ES-I3 (cell line): Measurements from ENCODE around the gene ITGB7.

Source experiments
- H3K36me3 ChIP-seq: 2 replicates; pipeline ENCODE4 v1.6.1; 2013; ENCODE audit warnings: mild to moderate bottlenecking, low read length, control low read depth, moderate library complexity; ENCODE audit not compliant: insufficient read depth
- H3K4me1 ChIP-seq: 2 replicates; pipeline ENCODE4 v1.6.1; 2013; ENCODE audit warnings: mild to moderate bottlenecking, control low read depth, low read length; ENCODE audit not compliant: insufficient read depth
- H3K9ac ChIP-seq: 2 replicates; pipeline ENCODE4 v1.6.1; 2013; ENCODE audit warnings: low read depth, mild to moderate bottlenecking, low read length, moderate library complexity
- H3K9me3 ChIP-seq: 2 replicates; pipeline ENCODE4 v1.6.1; 2013; ENCODE audit warnings: mild to moderate bottlenecking, low read length, moderate library complexity; ENCODE audit not compliant: control insufficient read depth, insufficient read depth

The ITGB7 gene

DNA sequence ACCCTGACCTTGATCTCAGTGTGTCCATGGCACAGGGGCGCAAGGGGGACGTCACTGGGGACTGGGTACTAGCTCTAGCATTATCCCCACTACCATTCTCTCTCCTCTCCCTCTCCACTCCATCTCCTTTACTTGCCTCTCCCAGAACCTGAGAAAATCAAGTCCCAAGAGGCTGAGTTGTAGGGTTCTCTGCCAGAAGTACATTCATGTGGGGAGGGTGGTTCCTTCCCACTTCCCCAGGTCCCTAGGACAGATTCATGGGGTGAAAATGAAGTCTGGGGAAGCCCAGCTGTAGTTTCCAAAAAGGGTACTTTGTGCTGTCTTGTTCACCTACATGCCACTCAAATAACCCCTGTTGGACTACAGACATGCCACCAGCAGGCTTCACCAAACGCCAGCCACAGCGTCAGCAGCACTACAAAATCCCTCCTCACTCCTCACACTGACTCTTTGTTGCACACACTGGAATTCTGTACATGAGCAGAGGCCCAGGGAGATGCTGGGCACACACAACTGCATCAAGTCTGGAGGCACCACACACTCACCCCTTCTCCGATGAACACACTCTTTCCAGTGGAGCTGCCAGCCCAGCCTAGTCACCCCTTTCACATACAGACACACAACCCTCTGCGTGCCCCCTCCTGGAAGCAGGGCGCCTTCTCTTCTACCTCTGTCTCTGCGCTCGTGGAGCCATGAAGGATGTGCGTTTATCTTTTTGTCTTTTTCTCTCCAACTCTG is 18.0 kb upstream of the ITGB7 start:
- Histone ChIP-seq H3K9me3 (no peaks in the 10 kb centered on the region), H3K36me3 (no peaks in the 10 kb centered on the region), H3K4me1 (peaks cover 34% of the 10 kb centered on the region), H3K9ac (no peak overlapping the region)

- H3K36me3 ChIP-seq = no peaks in the 10 kb centered on the region
- H3K9me3 ChIP-seq = no peaks in the 10 kb centered on the region
- H3K4me1 ChIP-seq = peaks cover 34% of the 10 kb centered on the region
- no peak overlapping the region for H3K9ac ChIP-seq
These were observed 17.2 kb upstream of the ITGB7 start for GRCh38 chr12:53224061-53224896.

DNA sequence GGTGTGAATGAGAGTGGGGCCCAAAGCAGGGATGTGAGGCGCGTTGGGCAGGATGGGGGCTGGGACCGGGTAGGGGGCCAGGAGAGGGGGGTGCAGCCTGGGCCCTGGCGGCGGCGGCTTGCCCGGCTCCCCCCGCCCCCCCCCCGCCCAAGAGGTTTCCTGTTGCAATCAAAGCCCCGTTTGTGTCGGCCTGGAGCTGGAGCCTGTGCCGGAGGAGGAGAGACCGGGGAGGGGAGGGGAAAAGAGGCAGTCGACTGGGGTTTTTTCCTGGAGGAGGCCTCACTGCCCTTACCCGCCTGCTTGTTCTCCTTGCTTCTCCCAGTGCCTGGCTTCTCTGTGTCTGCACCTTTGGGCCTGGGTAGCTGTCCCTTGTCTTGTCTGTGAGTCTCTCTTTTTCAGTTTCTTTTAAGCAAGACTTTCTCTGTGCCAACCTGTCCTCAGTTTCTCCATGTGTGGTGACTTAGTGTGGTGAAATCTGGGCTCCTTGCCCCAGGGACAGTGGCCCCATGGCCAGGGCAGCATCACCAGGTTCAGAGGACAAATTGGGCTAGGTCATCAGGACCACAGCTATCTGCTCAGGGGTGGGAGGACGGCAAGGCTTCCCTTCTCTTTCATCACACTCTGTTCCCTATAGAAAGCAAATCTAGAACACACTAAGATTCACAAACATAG is 16.5 kb upstream of the ITGB7 start:
- Histone ChIP-seq H3K9ac (peak overlapping the region; percentile 29; the same call in 1 of the 2 replicates), H3K9me3 (no peaks in the 10 kb centered on the region), H3K4me1 (peaks cover 34% of the 10 kb centered on the region)

DNA sequence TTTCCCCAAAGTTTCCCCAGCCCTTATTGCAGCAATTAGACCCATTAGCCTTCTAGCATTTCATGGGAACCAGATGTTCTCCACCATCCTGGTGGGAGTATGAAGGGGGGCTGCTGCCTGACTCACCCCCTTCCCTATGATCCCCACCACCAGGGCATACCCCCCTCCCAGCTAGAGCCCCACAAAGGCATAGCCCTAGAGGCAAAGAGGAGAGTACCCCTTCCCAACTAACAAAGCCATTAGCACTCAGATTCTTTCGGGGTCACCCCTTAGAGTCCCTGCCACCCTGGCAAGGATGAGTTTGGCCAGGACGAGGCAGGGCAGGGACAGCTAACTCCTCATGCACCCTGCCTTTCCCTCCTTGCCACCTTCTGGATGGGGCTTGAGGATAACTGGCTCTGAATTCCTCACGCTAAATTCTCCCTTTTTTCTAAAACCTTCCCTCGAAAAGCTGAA is 15.8 kb upstream of the ITGB7 start:
- H3K36me3 ChIP-seq = no peaks in the 10 kb centered on the region
- no peak overlapping the region; the same call in 1 of the 2 replicates for H3K9ac ChIP-seq
- no peaks in the 10 kb centered on the region for H3K9me3 ChIP-seq
- H3K4me1 ChIP-seq = peaks cover 41% of the 10 kb centered on the region

More for the DNA sequence above, 16.5 kb upstream of the ITGB7 start:
- H3K36me3 ChIP-seq = no peaks in the 10 kb centered on the region

DNA sequence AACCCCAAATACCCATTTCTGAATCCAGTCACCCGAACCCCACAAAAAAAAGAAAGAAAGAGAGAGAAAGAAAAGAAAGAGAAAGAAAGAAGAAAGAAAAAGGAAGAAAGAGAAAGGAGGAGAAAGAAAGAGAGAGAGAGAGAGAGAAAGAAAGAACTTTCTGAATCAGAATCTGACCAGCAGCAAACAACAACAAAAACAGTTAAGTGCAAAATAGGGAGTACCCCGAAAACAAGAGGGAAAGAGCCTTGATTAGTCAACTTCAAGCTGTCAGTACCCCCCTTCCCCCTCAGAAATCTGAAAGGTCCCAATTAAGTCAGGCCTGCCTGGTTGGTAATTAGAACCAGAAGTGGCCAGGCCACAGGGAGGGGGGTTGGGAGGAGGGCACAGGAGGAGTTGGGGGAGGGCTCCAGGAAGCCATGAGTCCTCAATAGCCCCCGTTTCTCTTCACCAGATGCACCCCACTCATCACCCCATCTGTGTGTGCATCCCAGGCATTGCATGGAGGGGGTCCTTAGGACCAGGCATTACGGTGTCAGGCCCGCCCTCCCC is 15.2 kb upstream of the ITGB7 start:
- H3K9me3 ChIP-seq = no peaks in the 10 kb centered on the region
- H3K36me3 ChIP-seq = no peaks in the 10 kb centered on the region
- H3K9ac ChIP-seq = peak overlapping the region; percentile 33; the same call in 1 of the 2 replicates
- H3K4me1 ChIP-seq = peaks cover 42% of the 10 kb centered on the region

DNA sequence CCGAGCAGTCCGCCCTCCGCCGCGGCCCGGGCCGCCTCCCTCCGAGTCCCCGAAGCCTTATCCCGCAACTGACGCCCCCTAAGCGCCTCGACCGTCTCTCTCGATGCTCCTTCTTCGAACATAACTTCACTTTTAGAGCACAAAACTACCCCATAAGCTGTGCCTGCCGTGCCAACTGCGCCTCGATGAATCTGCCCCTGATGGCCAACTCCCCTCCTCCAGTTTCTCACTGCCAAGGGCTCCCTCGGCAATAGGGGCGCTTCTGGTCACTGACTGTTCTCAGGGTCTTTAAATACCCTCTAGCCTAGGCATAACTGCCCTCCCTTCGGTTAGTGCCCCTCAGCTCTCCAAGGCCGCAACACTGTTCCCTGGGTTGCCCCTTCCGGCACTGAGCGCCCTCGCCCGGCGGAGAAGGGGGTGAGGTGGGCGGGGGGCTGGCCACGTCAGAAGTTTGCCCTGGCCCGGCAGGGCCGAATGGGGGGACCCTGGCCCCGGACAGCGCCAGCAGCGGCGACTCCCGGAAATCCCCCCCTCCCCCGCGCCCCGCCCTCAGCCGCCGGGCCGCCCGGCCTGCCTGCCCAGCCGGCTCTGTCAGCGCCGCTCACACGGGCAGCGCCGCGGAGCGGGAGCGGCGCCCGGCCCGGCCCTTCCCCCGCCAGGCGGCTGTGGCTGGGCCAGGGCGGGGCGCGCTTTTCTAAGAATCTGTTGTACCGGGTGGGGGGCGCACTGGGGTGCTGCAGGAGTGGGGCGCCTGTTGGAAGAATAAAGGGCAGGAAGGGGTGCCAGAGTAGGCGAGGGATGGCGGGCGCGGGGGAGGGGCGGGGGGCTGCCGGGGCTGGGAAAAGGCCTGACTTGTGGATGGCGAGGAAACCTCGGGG is 14.4 kb upstream of the ITGB7 start:
- no peaks in the 10 kb centered on the region for H3K9me3 ChIP-seq
- H3K9ac ChIP-seq = peak overlapping the region; percentile 52
- peaks cover 44% of the 10 kb centered on the region for H3K4me1 ChIP-seq
- no peaks in the 10 kb centered on the region for H3K36me3 ChIP-seq

DNA sequence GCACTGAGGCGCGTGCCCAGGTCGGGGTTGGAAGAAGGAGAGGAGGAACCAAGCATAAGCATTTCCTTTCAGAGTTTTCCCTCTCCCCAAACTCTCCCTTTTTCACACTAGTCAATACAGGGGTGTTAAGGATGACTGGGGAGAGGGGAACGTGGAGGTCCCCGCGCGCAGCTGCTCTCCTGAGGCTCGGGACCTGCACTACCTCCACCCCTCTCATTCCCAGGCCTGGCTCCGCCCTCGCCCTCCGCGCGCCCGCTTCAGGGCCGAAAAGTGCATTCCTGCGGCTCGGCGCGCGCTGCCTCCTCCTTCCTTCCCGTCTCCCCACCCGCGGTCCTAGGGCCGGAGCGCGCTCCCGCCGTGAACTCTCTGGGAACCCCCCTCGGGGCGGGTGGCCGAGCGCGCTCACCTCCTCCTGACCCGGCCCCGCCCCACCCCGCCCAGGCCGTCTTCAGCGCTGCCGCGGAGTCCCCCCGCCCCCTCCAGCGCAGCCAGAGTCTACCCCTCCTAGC is 13.7 kb upstream of the ITGB7 start:
- Histone ChIP-seq H3K4me1 (peaks cover 49% of the 10 kb centered on the region), H3K9me3 (no peaks in the 10 kb centered on the region), H3K36me3 (no peaks in the 10 kb centered on the region), H3K9ac (peak overlapping the region; percentile 52)

DNA sequence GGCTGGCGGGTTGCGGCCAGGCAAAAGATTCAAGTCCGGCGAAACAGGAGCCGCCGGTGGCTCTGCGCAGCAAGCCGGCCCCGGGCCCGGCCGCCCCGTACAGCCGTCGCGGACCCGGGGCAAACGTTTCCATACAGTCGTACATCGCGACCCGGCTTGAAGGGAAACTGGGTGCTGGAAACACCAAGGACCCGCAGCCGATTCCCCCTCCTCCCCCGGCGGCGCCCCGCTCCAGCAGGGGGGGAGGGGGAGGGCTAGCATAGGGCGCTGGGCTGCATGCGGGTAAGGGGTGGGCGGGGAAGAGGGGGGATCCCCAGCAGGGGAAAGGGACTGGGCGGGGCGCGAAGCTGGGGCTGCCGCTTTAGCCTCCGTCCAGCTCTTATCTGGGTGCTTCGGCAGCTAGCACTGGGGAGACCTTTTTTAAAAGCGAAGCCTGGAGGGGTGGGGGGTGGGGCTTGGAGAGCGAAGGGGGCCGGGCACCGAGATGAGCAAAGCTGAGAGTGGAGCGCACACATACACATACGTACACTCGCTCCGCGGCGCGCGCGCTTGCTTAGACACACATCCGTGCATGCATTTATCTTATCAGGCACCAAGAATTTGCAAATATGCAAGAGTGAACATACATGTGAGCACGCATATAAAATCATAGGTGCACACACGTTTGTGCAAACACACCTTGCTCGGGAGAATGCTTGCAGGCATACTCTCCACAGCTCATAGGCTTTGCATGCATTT is 13.1 kb upstream of the ITGB7 start:
- Histone ChIP-seq H3K9ac (peak overlapping the region; percentile 52; the same call in 1 of the 2 replicates), H3K36me3 (no peaks in the 10 kb centered on the region), H3K4me1 (peaks cover 49% of the 10 kb centered on the region), H3K9me3 (no peaks in the 10 kb centered on the region)

DNA sequence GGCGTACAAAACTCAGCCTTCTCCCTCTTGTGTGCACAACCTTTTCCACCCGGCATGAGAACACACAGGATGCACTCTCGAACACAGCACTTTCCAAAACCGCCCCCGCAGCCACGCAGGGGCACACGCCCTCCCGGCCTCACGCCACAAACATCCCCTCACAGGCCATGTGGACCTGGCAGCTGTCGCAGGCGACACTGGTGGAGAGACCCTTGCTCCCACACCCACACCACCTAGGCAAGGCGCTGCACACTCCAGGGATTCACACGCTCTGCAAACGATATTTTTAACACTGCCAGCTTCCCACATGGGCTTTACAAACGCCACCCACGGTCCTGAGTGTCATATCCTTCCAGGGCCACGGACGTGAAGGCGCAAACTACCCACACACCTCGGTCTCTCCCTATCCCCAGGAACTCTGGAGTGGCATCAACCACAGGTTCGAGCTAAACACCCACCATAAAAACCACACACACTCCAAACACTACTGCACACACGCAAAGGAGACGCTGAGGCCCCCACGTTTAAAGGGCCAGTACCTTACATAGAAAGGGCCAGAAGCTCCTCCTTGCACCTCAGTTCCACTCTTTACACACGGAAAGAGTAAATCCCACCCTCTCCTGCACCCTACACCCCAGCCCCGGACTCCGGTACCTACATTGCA is 12.4 kb upstream of the ITGB7 start:
- peak overlapping the region; percentile 52; the same call in 1 of the 2 replicates for H3K9ac ChIP-seq
- H3K36me3 ChIP-seq = no peaks in the 10 kb centered on the region
- peaks cover 50% of the 10 kb centered on the region for H3K4me1 ChIP-seq
- H3K9me3 ChIP-seq = no peaks in the 10 kb centered on the region

DNA sequence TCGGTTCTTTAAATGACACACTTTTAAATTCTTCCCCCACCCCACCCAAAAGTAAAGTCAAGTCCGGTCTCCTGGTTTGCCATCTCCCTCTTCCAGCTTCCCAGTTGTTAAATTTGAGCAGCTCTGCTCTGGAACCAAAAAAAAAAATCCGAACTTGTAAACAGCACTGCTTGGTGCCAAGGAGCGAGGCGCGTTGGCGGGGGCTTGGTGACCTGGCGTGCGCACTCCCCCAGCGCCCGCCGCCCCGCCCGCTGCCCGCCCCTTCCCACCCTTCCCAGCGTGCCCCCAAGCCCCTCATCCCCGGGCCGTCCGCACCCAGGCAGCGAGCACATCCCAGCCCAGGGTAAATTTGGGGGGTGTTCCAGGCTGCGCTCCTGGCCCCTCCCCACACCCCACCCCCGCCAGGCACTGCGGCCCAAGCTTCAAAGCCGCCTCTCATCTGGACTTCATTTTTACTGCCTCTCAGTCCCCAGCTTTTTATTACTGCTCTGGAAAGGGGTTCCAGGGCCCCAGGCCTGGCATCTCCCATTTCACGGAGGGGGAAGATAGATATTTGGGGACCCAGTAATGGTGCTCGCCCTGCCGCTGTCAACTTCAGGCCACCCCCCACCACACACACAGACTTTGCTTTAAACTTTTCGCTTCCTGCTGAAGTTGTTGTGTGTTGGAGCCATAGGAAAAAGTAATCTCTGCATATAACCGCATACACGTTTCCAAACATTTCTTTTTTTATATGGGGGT is 11.7 kb upstream of the ITGB7 start:
- Histone ChIP-seq H3K9ac (peak overlapping the region; percentile 52; the same call in 1 of the 2 replicates), H3K9me3 (no peaks in the 10 kb centered on the region), H3K36me3 (no peaks in the 10 kb centered on the region), H3K4me1 (peaks cover 50% of the 10 kb centered on the region)

DNA sequence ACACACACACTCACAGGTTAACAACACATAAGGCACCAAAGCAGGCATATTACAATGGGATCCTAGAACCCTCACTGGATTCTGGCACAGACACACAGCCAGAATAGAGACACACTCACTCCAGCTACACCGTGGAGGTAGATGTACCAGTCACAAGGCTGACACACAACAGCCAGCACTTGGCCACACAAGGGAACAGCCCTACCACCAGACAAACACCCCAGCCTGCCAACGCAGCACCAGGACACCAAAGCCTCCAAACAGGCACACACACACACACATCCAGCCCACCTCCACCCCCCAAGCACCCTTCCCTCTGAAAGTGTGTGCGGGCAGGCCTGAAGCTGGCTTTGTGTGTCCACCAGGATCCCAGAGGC is 10.9 kb upstream of the ITGB7 start:
- Histone ChIP-seq H3K4me1 (peaks cover 48% of the 10 kb centered on the region), H3K9me3 (no peaks in the 10 kb centered on the region), H3K9ac (peak overlapping the region; percentile 2; the same call in 1 of the 2 replicates), H3K36me3 (no peaks in the 10 kb centered on the region)
